ENCODE measurements around the gene FADS3. TPM values are rescaled to one million over a fixed set of nuclear protein-coding genes. Genes with fewer than 3 reads are reported as not detected.
A peak's percentile ranks its signal among the peaks of the same experiment; 100 is the strongest.

The FADS3 gene, protein sequence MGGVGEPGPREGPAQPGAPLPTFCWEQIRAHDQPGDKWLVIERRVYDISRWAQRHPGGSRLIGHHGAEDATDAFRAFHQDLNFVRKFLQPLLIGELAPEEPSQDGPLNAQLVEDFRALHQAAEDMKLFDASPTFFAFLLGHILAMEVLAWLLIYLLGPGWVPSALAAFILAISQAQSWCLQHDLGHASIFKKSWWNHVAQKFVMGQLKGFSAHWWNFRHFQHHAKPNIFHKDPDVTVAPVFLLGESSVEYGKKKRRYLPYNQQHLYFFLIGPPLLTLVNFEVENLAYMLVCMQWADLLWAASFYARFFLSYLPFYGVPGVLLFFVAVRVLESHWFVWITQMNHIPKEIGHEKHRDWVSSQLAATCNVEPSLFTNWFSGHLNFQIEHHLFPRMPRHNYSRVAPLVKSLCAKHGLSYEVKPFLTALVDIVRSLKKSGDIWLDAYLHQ
- total RNA-seq = 24.8 TPM

DNA sequence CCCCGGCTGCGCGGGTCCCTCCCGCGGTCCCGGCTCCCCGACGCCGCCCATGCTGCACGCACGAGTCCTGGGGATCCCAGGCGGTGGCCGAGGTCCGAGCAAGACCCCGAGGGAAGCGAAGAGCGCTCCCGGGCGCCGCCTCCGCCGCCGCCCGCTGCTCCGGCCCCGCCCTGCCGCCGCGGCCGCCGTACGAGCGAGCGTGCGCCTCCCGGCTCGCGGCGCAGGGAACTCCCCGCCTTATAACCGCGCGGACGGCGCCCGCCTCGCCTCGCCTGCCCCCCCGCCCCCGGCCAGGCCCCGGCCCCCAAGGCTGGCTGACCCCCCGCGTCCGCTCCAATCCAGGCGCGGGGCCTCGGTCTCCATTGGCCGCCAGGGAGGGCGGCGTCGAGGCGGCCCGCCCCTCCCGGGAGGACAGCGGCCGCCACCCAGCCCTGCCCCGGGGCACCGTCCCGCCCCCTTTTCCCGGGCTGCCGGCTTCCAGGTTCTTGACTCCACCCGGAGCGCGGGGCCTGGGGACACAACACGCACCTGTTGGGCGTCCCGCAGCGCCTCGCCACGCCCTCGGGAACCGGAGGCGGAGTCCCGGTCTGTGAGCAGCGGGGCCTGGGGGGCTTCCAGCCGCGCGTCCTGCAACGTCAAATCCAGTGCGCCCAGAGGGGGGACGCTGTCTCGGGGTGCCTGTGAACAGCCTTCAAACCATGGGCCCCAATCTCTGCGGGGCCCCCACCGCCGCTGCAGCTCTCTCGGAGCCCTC, at the start of gene FADS3:
FADS3 (minus strand) TSS at position 215 of the 754 bp plus-strand sequence; CDS start at position 51, 164 bp downstream.
- DNase-seq = no peak

DNA sequence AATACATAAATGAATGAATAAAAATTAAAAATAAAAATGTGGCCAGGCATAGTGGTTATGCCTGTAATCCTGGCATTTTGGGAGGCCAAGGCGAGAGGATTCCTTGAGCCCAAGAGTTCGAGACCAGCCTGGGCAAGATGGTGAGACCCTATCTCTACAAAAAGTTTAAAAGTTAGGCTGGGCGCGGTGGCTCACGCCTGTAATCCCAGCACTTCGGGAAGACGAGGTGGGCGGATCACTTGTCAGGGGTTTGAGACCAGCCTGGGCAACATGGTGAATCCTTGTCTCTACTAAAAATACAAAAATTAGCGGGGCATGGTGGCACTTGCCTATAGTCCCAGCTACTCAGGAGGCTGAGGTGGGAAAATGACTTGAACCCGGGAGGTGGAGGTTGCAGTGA, 49.1 kb upstream of the FADS3 start:
- no peak for DNase-seq

DNA sequence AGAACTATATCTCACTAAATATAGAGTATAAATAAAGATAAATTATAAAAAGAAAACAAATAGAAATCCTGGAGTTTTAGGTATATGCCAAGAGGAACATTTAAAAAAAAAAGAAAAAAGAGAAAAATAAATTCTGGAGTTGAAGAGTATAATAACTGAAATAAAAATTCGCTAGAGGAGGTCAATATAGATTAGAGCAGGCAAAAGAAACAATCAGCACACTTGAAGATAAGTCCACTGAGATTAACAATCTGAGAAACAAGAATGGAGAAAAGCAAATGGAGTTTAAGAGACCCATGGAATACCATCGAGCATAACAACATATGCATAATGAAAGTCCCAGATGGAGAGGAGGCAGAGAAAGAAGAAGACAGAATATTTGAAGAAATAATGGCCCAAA, 44.5 kb upstream of the FADS3 start:
- no peak for DNase-seq

DNA sequence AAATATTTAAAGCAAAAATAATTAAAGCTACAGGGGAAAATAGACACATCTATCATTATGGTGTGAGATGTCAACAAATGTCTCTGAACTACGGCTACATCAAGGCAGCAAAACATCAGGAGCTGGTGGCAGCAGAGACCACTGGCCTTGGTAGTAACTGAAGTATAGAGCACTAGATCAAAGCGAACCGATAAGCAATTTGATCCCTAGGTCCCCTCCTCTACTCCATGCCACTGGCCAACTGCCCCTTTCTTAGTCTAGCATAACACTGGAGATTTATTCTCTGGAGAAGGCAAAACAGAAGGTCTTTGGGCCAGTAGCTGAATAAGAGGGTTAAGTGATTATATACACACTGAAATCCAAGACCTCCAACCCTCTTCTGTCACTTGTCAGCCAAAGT, 39.6 kb upstream of the FADS3 start:
- DNase-seq = no peak

DNA sequence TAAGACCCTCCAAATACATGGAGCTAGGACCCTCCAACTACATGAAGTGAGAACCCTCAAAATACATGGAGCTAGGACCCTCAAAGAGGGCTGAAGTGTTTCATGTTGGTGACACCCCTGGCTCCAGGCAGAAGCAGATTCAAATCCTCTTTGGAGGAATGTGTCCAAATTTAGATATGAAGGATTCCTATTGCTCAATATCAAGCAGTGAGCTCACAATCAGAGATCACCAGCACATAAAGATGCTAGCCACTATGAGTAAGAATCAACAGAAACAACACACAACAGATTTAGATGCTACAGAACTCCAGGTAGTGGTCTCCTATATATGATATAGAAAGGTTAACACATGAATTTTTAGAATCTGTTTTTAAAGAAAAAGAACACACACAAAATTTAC, 37.3 kb upstream of the FADS3 start:
- DNase-seq = no peak

DNA sequence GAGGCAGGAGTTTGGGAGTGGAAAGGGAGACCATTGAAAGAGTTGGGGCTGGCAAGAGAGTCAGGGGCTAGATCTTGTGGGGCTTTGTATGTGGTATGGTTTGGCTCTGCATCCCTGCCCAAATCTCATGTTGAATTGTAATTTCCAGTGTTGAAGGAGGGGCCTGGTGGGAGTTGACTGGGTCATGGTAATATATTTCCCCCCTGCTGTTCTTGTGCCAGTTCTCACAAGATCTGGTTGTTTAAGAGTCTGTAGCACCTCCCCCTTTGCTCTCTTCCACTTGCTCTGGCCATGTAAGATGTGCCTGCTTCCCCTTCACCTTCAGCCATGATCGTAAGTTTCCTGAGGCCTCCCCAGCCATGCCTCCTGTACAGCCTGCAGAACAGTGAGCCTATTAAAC, 36.2 kb upstream of the FADS3 start:
- DNase-seq = no peak

DNA sequence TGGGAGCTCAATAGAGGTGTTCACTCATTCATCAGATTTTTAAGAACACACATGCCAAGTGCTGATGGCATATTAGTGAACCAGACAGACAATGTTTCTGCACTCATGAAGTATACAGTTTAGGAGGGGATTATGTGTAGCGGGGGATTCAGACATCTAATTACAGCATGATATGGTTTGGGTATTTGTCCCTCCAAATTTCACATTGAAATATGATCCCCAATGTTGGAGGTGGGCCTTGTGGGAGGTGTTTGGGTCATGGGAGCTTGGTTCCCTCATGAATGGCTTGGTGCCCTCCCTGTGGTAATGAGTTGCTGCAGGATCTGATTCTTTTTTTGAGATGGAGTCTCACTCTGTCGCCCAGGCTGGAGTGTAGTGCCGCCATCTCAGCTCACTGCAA, 34.9 kb upstream of the FADS3 start:
- DNase-seq = no peak

DNA sequence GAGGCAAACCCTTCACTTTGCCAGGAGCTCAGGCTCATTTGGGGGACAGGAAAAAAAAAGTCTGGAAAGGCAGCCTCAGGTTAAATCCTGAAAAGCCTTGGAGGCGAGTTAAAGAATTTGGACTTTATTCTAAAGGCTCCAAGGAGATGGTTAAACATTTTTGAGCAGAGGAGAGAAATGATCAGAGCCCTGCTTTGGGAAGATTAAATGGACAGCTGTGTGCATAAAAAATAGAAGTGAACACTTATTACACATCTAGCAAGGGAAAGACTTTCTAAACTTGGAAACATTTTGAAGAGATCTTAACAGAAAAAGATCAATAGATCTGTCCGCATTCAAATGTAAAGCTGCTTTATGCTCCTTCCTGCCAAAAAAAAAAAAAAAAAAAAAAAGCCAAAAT, 34.4 kb upstream of the FADS3 start:
- no peak for DNase-seq

DNA sequence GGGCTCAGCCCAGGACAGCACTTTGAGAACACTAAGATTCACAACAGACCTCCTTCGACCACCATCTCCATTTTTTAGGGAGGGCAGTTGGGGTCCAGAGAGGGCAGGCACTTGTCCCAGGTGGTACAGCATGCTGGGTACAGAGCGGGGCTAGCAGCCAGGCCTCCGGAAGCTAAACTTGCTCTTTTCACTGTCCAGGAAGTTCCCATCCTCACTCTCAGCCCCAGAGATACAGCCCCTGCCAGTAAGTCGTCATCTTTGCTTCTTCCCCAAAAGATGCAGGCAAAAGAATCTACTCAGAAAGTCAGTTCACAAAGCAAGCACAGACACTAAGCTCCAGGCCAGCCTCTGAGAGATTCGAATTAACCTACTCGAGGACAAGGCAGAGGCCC, 32.7 kb upstream of the FADS3 start:
- no peak for DNase-seq

DNA sequence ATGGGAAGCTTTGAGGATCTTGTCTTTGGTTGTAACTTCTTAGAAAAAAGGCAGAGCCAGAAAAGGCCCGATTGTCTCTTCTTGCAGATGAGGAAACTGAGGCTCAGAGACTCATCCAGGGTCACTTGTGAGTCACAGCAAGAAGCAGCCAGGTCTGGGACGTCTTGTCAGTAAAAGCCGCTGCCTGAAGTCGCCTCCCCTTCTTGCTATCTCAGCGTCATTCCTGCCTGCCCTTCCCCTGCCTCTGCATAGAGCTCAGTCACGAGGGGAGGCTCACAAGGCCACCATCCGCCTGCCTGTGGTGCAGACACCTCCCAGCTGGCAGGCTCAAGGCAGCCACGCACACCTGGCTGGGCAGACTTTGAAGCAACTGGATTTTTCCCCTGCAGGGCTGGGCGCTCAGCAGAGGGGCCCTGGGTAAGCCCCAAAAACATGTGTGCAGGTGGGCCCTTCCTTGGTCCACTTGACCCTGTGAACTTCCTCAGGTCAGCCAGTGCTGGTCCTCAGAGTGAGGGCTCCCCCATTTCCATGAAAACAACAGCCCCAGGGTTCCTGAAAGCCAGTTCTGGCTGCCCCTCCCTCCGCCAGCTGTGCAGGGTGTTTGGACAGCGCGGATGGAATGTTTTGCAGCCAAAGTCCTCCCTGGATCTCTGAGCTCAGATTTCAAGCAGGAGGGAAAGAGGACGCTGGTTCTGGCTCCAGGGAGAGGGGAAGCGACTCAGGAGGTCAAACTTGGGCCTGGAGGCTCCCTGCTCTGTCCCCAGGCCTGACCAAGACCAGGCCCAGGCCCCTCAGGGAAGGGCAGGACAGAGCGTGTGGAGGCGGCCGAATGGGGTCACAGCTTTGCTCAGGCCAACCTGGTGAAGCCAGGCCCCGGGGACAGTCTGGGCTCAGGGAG, 32.1 kb upstream of the FADS3 start:
- DNase-seq = peak; percentile 85

DNA sequence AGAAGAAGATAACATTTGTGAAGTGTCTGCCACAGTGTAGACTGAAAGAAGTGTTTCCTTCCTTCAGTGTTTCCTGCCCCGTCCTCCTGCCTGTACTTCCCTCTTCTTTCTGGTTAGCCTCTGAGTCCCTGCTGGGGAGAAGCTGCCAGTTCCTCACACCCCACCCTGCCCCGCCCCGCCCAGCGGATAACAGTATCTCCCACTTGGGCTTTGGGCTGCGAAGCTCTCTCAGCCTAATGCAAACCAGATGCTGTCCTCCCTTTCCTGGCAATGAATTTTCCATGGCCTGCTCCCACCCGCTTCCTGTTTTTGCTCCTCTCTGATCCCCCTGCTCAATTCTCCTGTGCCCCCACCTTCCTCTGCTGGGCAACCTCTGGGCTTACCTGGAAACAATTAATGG, 31.2 kb upstream of the FADS3 start:
- peak; percentile 94 for DNase-seq

DNA sequence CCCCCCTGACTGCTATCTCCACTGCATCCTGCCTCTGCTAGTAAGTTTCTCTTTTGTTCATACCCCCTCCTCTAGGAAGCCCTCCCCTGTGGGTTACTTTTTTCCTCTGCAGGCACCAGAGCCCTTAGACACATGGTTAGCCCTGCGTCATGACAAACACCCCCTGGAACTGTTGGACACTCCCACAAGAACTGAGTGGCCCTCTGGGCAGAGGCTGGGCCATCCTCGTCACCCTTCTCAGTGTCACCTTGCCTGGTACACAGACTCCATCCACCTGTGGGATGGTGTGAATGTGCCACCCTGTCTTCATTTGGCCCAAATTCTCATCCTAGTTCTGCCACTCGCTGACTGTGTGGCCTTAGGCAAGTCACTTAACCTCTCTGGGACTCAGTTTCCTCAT, 30.1 kb upstream of the FADS3 start:
- DNase-seq = no peak

DNA sequence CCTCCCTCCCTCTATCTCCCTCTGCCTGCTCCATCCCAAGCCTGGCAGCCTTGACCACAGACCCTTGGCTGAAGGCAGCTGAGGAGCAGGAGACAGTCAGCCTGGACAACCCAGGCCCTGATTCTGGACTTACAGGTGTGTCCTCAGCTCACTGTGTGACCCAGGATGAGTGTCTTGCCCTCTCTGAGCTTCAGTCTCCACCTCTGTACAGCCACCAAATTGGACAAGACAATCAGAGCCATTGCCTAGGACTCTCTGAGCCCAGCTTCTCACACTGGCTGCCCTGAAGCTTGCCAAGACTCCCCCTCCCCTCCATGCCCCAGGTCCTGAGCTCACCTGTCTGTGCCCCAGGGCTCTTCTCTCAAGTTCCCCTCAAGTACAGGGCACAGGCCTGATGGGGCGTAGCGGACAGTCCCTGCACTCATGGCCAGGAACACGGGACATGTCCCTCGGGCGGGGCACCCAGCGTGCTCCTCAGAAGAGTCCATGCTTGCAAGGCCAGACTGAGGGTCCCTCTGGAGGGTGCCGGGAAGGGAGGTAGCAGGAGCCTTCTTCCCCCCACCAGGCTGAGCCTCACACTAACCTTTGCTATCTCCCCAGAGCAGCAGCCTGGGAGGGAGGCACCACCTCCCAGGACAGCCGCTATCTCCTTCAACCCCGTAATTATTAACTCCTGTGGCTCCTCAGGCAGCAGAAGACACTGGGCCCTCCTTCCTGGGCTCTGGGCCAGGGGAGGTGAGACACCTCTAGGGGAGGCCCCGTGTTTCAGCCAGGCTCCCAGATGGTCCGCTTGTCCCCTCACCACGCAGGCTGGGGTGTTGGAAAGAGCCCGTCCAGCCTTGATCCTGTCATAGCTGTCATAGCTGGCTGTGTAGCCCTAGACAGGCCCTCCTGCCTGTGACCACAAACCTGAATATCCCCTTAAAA, 28.6 kb upstream of the FADS3 start:
- no peak for DNase-seq

DNA sequence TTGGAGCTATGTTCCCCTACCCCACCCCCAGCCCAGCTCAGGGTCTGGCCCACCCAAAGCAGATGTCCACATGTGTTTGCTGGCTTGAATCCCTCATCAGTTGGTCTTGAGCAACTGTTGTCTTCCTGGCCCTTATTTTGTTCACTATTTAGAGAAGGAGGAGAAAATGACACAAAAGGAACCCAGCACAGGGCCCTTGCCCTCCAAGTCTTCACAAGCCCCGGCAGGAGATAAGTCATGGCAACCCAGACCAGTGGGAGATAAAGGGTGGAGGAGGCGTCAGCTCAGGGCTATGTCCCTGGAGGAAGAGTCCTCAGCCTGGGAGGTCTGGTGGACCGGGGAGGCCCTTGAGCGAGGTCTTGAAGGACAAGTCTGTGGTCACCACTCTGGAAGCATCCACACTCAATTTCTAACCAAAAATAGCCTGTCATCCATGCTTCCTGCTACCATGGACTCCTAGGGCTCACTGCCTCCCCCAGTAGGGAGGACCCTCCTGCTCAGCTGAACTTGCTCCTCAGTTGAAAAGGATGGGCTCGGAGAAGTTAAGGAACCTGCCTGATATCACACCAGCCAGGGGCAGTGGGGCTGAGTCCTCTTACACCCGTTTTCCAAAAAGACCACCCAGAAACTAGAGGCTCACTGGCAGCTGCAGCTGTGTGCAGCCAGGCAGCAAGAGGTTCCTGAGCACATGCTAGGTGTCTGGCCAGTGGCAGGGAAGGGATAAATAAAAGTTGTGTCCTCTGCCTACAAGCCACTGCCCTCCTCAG, 27.8 kb upstream of the FADS3 start:
- peak; percentile 35 for DNase-seq

DNA sequence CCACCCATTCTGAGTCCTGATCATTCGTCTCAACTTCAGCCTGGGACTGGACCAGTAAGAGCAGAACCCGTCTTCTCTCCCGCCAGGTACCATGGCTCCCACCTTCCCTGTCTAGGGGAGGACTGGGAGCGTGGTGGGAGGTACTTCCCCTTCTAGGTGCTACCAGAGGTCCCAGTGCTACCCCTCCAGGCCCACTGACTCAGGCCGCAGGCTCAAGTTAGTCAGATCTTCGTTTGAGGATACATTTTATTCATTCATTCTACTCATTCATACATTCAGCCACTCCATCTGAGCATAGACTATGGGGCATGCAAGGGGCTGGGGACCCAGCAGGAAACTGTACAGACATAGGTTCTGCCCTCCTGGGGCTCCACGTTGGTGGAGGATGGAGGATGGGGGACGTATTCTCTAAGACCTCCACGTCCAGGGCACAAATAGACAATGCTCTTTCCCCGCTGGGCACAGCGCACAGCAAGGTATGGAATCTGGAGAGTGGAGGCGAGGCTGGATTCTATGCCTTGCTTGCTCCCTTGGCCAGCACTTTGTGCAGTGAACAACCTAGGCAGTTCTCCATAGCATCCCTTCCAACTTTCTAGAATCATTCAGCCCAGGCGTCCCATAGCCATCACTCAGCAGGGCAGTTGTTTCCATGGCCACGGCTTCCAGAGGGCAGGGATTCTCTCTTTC, 27.0 kb upstream of the FADS3 start:
- no peak for DNase-seq

DNA sequence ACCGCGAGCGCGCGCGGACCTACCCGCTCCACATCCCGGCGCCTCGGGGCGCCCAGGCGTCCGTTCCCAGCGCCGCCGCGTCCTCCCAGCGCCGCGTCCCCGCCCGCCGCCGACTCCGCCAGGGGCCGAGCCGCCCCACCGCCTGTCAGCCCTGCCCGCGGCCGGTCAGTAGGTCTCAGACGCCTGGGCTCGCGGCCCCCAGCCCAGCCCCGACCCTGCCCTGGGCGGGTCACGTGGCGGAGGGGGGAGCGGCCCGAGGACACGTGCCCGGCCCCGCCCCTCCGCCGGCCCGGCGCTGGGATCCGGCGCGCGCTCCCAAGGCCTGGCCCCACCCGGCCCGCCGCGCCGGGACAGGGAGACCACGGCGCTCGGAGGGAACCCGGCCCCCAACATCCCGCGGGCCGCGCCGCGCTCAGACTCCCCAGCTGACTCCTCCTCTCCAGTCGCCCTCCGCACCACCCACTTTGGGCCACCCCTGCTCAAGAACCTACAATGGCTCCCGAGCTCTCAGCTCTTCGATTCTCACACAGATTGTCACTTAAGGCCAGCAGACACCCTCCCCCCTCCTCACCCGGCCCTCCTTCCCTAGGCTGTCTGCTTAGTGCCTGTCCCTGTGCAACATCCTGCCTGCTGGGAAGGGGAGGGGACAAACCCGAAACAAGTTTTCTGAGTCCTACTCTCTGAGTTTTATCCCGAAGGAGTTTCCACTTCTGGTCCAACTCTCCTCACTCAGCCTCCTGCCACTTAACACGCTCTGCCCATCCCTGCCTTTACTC, 26.2 kb upstream of the FADS3 start, which contains the start of gene RAB3IL1:
RAB3IL1 (minus strand) TSS at position 233 of the 776 bp plus-strand sequence; CDS start at position 34, 199 bp downstream.
- peak; percentile 55 for DNase-seq

DNA sequence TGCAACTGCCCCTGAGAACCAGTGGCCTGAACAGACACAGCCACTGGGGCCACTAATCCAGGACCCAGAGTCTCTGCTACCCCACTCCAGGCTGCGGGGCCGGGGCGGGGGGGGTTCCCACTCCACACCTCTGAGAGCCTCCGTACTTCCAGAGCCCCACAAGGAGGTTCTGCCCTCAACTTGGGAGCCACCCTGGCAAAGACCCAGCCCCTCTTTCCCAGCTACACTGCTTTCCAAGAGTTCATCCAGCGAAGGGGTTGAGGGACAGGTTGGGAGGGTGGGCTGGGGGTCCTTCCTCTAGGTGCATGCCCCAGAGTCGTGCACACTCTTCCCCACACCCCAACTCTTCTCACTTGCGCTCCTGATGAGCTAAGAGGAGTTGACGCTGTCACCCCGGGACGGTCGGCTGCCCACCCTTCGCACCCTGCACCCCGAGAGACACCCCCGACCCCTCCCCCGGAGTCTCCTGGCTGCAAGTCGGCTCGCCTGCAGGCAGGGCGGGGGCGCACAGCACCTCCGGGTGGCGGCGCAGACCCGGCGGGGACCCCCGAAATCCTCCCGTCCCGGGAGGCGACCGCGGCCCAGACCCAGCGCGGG, 25.5 kb upstream of the FADS3 start:
- no peak for DNase-seq

DNA sequence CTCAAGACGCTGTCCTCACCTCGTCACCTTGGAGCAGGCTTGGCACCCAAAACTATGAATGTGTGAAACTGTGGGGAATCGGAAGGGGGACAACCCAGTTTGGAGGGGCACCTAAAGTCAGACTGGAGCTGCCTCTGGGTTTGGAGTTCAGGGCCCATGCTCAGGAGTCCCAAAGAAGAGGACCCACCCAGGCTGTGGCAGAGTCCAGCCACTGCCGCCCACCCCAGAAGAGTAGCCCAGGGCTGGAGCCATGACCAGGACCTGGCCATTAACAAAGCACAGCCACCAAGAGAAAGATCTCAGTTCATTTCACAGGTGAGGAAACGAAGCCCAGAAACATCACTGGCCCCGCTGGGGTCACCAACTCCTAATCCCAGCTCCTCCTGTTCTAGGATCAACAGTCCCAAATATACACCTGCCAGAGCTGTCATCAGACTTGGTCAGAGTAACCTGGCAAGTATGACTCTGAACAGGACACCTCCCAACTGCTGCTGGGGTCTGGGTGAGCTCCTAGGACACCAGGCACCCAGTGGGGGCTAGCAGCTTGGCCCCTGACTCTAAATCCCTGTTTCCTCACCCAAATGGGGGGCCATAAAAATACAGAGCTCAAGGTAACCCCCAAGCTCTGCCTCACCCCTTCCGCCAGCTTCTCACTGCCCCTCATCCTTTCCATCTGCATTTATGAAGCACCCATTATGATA, 23.3 kb upstream of the FADS3 start:
- no peak for DNase-seq
